Right atrium auricular region (tissue), 2 donors: ENCODE results near the gene STOML1. TPM values are rescaled to one million over a fixed set of nuclear protein-coding genes. Genes with fewer than 3 reads are reported as not detected.
"Not testable (repeated sequence)": the region's sequence is repeated elsewhere in the genome, so short reads cannot be mapped to it uniquely, and the experiment has no call there.

ENCODE experiments used
- DNase-seq: peaks from one replicate; pipeline ENCODE4 v3.0.0-alpha.2; 2019; ENCODE audit warnings: low spot score
- H3K27ac ChIP-seq, 2 donors: fragments of 200-600 bp; sonication (generic); 1 replicate in 1 of 2; 2 replicates in 1 of 2; pipeline ENCODE4 v1.5.1; 2016 to 2019
- H3K27me3 ChIP-seq, 2 donors: fragments of 200-600 bp; sonication (generic); one replicate each; pipeline versions ENCODE4 v1.5.1 to v1.6.0; 2017 to 2019
- H3K36me3 ChIP-seq: fragments of 200-600 bp; sonication (generic); one replicate; pipeline ENCODE4 v1.5.1; 2016
- H3K4me1 ChIP-seq, 2 donors: fragments of 200-600 bp; sonication (generic); one replicate each; pipeline versions ENCODE4 v1.5.1 to v1.6.0; 2017 to 2019
- H3K4me3 ChIP-seq, 2 donors: fragments of 200-600 bp; sonication (generic); 1 replicate in 1 of 2; 2 replicates in 1 of 2; pipeline ENCODE4 v1.5.1; 2017 to 2019; ENCODE audit warnings: mild to moderate bottlenecking in 1 of 2, moderate library complexity in 1 of 2
- H3K9me3 ChIP-seq, 2 donors: fragments of 200-600 bp; sonication (generic); one replicate each; pipeline ENCODE4 v1.5.1; 2019
- total RNA-seq, 2 donors: library from RNA; depleted of rRNA; stranded (reverse); fragments of >200 nt; gene quantifications; one replicate each; pipeline ENCODE4 v1.1.0, GENCODE V29; 2016
- TF ChIP-seq, protein P1 (sequence below), 2 donors: fragments of 200-600 bp; sonication (generic); IDR thresholded peaks; one replicate each; pipeline ENCODE4 v1.5.1; 2019; ENCODE audit warnings: antibody characterized with exemption in 2 of 2

The STOML1 gene
- total RNA-seq, 2 donors from 2014 or later: 11.8 to 23.5 TPM

DNA sequence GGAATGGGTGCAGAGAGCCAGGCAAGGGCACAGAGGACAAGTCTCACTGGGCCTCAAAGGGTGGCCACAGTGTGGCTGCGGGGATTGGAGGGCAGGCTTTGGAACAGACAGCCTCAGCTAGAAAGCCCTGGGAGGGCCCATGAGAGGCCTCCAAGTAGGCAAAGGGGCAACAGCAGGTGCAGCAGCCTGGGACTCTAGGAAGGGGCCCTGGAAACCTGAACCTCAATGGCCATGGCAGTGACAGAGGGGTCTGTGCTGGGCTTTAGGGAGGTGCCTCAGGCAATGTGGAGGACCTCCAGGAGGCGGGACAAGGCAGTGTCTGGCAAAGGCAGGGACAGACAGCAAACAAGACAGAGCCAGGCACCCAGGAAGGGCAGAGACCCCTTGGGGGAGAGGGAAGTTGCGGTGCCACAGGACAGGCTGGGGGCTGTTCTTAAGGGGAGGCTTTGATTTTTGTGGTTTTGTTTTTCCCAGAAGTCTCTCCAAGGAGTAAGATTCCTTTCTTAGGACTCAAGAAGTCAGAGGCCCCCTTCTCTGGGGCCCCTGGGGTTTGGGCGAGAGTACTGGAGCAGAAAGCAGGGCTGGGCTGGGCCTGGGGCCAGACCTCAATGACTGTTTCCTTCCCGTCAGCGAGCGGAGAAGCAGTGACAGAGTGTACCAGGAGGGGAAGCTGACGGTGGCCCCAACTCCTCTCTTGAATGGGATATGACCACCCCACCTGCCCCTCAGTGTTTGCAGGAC lies 9.7 kb downstream of the STOML1 start:
- Histone ChIP-seq H3K4me1 (peaks cover 0 to 64% of the 10 kb centered on the region in 2 donors), H3K27ac (peak overlapping the region; percentile 92 to 95)

DNA sequence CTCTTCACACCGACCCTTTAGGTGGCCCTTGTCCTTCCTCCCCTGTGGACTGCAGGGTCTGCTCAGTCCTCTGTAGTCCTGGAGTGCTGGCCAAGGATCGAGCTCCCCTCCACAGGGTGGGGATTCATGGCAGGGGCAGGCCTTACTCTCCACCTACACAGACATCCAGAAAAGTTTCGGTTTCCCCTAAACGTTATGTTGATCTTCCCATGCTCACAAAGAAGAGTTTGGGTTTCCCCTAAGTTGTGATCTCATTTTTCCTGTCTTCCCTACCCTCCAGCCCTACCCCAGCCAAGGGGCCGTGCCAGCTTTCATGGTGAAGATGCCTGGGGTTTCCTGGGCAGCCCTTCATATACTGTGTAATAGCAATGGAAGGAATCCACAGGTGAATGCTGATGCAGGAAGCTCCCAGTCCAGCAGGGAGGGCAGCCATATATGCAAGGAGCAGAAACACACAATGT lies 10.3 kb downstream of the STOML1 start:
- Histone ChIP-seq H3K27ac (peak overlapping the region; percentile 92 to 95), H3K4me3 (no peak overlapping the region), H3K9me3 (no peaks in the 10 kb centered on the region), H3K27me3 (no peaks in the 10 kb centered on the region), H3K36me3 (no peaks in the 10 kb centered on the region), H3K4me1 (peaks cover 0 to 58% of the 10 kb centered on the region in 2 donors)
- TF ChIP-seq, protein P1, sequence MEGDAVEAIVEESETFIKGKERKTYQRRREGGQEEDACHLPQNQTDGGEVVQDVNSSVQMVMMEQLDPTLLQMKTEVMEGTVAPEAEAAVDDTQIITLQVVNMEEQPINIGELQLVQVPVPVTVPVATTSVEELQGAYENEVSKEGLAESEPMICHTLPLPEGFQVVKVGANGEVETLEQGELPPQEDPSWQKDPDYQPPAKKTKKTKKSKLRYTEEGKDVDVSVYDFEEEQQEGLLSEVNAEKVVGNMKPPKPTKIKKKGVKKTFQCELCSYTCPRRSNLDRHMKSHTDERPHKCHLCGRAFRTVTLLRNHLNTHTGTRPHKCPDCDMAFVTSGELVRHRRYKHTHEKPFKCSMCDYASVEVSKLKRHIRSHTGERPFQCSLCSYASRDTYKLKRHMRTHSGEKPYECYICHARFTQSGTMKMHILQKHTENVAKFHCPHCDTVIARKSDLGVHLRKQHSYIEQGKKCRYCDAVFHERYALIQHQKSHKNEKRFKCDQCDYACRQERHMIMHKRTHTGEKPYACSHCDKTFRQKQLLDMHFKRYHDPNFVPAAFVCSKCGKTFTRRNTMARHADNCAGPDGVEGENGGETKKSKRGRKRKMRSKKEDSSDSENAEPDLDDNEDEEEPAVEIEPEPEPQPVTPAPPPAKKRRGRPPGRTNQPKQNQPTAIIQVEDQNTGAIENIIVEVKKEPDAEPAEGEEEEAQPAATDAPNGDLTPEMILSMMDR (IDR thresholded peaks at IDR 0.05): no peak
- no peak for DNase-seq

More for the DNA sequence above, 9.7 kb downstream of the STOML1 start:
- H3K4me3 ChIP-seq: no peak overlapping the region
- TF ChIP-seq, protein P1 (IDR thresholded peaks at IDR 0.05): no peak
- no peaks in the 10 kb centered on the region for H3K9me3 ChIP-seq
- no peaks in the 10 kb centered on the region for H3K36me3 ChIP-seq
- peak; percentile 93 for DNase-seq
- no peaks in the 10 kb centered on the region for H3K27me3 ChIP-seq

DNA sequence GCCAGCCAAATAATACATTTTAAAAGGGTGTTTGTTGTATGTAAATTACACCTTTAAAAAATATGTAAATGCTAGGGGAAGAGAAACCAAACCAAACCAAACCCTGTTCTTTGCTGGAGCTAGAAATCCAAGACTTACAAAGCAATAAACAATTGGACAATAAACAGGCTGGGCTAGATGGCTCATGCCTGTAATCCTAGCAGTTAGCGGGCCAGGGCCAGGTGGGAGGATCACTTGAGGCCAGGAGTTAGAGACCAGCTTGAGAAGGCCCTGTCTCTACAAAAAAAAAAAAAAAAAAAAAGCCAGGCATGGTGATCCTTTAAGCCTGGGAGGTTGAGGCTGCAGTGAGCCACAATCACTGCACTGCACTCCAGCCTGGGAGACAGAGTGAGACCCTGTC lies 12.5 kb downstream of the STOML1 start:
- no peak overlapping the region for H3K4me3 ChIP-seq
- TF ChIP-seq, protein P1 (IDR thresholded peaks at IDR 0.05): no peak
- H3K36me3 ChIP-seq: no peaks in the 10 kb centered on the region
- H3K27me3 ChIP-seq: no peaks in the 10 kb centered on the region
- peaks cover 0 to 37% of the 10 kb centered on the region in 2 donors for H3K4me1 ChIP-seq
- no peak for DNase-seq
- H3K9me3 ChIP-seq: no peaks in the 10 kb centered on the region
- no peak overlapping the region for H3K27ac ChIP-seq

DNA sequence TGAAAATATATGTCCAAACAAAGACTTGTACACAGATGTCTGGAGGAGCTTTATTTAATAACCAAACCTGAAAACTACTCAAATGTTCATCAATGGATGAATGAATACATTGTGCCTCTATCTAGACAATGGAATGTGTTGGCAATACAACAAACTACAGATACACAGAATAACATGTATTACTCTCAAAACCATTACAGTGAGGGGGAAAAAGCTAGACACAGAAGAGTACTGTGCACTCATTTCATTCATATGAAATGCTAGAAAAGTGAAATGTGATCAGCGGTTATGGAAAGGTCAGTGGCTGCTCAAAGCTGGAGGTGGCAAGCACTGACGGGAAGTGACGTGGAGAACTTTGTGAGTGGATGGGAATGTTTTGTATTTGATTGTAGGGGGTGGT lies 13.2 kb downstream of the STOML1 start:
- H3K36me3 ChIP-seq: no peaks in the 10 kb centered on the region
- no peaks in the 10 kb centered on the region for H3K27me3 ChIP-seq
- no peak overlapping the region for H3K27ac ChIP-seq
- H3K4me1 ChIP-seq: peaks cover 0 to 29% of the 10 kb centered on the region in 2 donors
- no peak for DNase-seq
- H3K9me3 ChIP-seq: no peaks in the 10 kb centered on the region
- TF ChIP-seq, protein P1 (IDR thresholded peaks at IDR 0.05): no peak
- H3K4me3 ChIP-seq: no peak overlapping the region

DNA sequence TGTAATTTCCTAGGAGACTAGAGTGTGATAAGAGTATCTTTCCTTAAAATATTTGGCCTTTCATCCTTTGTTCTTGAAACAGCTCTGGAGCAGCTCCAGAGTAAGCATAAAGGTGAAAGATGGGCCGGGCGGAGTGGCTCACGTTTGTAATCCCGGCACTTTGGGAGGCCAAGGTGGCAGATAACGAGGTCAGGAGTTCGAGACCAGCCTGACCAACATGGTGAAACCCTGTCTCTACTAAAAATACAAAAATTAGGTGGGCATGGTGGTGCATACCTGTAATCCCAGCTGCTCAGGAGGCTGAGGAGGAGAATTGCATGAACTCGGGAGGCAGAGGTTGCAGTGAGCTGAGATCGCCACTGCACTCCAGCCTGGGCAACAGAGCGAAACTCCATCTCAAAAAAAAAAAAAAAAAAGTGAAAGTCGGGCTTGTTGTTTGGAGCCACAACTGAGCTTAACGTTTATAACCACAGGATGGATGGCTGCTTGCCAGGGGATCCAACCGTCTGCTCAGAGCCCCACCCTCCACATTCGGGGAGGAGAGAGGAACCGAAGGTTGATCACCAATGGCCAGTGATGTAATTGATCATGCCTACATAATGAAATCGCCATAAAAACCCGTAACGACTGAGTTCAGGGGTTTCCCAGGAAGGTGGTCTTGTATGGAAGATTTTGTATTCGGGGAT lies 16.5 kb downstream of the STOML1 start:
- H3K27me3 ChIP-seq, H3K4me3 ChIP-seq, DNase-seq, H3K9me3 ChIP-seq, H3K4me1 ChIP-seq, H3K27ac ChIP-seq, H3K36me3 ChIP-seq: not testable (repeated sequence)

DNA sequence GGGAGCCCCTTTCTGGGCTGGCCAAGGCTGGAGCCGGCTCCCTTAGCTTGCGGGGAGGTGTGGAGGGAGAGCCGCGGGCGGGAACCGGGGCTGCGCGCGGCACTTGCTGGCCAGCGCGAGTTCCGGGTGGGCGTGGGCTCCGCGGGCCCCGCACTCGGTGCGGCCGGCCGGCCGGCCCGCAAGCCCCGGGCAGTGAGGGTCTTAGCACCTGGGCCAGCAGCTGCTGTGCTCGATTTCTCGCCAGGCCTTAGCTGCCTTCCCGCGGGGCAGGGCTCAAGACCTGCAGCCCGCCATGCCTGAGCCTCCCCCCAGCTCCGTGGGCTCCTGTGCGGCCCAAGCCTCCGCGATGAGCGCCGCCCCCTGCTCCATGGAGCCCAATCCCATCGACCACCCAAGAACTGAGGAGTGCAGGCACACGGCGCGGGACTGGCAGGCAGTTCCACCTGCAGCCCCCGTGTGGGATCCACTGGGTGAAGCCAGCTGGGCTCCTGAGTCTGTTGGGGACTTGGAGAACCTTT lies 18.4 kb downstream of the STOML1 start:
- peak overlapping the region in 1 of 2 donors; percentile 34 for H3K4me3 ChIP-seq

More for the DNA sequence above, 18.4 kb downstream of the STOML1 start:
- not testable (repeated sequence) for H3K9me3 ChIP-seq, H3K27ac ChIP-seq, DNase-seq, H3K36me3 ChIP-seq, H3K27me3 ChIP-seq, H3K4me1 ChIP-seq
